GM15510 (cell line): ENCODE results near the gene CPEB4.

Experiments used
- POLR2A ChIP-seq: IDR thresholded peaks from 3 replicates; pipeline ENCODE4 v1.6.1; 2011; ENCODE audit warnings: borderline replicate concordance; ENCODE audit not compliant: insufficient read length; ENCODE audit errors: extremely low read depth

The CPEB4 gene

DNA sequence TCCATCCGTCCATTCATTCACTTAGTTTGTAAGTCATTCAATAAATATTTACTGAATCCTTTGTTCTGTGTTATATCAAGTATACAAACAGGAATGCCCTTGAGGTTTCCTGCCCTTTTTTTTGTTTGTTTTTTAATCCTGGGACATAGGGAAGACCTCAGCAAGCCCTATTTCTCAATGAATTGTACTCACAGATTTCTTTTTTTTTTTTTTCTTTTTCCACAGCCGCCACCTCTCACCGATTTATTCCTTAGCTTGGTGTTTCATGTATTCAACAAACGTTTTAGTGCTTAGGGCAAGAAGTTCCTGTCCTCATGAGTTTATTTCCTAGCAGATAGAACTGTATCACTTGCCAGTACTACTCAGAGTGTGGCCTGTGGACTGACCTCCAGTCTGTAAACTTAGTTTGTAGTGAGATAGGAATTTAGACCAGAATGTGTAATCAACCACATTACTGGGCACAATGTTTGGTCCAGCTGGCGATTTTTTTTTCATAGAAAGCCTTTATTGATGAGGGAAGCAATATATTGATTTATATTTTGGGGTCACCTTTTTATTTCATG is 65.5 kb downstream of the CPEB4 start:
- TF ChIP-seq POLR2A: no peak

DNA sequence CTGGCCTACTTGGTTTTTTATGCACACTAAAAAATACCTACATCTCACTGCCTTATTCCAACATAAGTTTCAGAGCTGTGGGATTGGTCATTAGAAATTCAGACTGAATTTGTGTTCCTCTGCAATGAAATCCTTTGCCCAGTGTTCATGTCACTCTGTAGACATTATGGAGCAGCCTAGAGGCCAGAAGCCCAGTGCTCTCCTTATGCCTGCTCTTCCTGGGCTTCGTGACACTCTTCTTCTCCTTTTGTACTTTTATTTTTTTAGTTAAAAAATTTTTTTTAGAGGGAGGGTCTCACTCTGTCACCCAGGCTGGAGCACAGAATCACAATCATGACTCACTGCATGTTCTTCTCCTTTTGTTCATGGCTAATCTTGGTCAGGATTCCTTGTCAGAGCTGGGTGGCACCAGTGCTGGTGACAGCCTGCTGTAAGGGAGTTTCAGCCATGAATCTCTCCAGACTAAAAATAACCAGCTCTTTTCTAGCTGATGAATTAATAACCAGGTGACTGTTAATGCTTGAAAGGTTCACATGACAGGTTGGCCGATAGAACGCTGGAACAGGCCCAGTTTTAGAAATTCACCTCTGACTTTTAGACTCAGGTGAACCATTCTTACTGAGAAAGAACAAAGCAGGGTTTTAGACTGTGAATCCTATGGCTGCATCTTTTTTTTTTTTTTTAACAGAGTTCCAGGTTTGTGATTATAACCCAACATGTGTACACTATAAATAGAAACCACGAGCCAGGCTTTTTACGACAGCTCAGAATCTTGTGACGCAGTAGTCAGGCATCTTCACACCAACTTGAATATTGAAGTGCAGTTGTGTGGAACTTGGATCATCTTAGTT is 66.7 kb downstream of the CPEB4 start:
- no peak for TF ChIP-seq POLR2A

DNA sequence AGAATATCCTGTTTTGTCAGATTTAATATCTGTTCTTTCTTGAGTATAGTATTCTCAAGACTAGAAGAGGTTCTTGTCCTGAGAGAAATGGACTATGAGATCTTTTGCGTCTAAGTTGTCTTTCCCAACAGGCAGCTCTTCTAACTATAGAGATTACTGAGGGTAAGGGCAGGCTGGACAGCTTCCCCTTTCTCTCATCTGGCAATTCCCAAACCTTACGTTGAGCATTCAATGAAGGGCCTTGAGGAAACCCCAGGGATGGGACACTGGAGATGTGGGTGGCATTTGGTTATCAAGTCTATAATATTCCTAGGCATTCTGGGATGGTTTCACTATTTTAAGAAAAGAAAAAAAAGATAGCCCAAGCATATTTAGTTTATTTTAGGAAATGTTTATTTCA is 72.8 kb downstream of the CPEB4 start:
- no peak for TF ChIP-seq POLR2A

DNA sequence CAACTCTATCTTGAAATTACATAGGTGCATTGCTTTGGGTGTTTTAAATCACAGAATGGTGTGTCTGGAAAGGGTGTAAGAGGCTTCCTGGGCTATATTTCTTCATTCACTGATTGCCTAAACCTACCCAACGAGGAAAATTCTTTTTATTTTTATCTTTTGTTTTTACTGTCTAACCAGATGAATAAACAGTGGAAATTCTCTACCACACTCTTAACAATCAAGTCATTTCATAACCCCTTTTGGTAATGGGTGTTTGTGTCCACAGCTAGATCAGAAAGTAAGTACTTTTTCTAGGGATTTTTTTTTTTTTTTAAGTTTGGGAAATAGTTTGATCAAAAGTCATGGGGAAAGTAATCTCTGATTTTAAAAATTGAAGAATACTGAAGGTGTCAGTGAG is 73.3 kb downstream of the CPEB4 start:
- TF ChIP-seq POLR2A: no peak

DNA sequence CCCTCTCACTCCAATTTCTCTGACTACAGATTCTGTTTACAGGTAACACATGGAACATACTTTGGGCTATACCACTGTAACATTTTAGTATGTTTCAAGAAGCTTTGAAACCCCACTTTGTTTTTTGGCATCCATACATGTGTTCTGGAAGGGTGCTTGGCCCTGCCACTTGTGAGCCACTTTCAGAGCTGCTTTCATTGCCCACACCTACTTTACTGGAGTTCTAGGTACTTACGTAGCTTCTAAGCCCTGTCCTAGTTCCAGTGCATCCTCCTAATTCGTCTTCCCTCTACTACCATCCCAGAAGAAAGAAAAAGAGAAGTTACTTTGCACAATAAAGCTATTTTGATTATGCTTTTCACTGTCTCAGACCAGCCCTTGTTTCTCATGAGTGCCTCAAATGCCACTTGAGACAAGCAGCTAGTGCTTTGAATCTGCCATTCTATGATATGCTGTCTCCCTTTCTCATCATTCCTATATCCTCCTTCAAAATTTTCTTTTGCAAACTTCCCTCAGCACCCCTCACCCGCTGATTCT is 74.4 kb downstream of the CPEB4 start:
- TF ChIP-seq POLR2A: no peak

DNA sequence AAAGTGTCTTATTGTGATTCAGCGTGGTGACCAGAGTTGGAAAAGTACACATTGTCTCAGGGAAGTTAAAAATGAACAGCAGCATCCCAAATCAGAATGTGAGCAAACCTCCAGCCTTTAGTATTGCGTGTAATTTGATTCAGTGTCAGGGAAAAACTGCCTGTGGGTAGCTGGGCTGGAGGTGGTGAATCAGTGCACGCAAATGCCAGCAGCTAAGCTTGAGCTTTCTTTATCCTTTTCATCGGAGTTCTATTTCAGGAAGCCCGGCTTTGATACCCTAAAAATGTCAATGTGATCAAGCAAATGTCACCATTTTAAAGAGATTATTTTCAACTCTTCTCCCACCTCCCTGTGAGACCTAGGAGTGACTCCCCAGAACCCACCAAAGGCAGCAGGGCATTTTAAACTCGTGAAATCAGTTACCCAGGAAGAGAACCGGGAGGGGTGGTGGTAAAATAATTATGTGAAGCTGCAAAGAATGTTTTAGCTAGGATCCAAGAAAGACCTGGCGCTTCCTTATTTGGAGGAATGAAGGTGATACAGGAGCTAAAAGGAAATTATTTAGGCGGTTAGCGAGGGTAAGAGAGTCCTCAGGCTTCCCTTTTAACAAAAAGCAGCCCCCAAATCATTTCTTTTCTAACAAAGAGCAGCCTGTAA is 75.2 kb downstream of the CPEB4 start:
- TF ChIP-seq POLR2A: no peak

DNA sequence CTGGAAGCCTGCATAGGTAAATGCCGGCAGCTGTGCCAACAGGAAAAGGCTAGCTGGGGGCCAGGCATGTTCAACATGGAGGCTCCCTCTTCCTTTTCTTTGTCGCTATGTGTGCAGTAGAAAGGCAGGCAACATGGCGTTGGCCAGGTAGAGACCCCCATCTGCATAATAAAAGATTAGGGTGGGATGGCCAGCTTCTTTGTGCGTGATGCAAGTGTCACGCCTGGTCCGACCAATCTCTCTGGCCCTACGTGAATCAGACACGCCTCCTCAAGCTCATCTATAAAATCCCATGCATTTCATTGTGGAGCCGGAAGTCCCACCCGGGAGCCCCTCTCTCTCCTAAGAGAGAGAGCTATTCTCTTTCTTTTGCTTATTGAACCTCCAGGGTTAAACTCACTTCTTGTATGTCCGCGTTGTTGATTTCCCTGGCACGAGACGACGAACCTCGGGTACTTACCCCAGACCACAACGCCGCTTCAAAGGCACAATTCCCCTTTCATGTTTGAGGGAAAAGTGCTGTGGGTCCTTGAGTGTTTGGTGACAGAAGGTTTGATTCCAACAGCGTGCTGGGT is 75.8 kb downstream of the CPEB4 start:
- TF ChIP-seq POLR2A: no peak

DNA sequence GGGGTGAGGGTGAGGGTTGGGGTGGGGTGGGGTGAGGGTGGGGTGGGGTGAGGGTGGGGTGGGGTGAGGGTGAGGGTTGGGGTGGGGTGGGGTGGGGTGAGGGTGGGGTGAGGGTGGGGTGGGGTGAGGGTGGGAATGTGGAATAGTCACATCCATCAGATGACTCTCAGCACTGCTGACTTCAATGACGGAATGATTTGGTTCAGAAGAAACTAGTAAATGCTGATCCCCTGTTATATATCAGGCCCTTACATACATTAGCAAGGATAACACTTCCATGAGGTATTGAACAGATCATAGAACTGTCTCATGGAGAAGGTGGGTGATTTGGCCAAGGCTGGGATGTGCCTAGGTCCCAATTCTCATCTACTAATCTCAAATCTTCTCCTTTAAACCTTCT is 76.4 kb downstream of the CPEB4 start:
- TF ChIP-seq POLR2A: no peak

DNA sequence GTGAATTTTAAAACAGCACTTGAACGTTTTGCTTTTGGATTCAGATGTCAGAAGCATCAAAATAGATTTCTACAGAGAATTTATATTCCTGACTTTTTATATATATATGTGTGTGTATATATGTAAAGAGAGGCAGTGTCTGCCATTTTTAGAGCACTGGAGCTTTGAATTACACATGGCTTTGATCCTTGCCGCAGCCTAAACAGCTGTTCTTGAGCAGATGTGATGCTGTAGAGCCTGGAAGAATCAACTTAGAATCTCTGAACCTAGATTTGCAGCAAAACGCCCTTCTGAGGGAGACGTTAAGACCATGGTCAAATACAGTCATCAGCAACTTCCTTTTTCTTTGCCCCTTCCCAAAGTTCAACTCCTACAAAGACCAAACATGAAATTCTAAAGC is 79.1 kb downstream of the CPEB4 start:
- TF ChIP-seq POLR2A: no peak

DNA sequence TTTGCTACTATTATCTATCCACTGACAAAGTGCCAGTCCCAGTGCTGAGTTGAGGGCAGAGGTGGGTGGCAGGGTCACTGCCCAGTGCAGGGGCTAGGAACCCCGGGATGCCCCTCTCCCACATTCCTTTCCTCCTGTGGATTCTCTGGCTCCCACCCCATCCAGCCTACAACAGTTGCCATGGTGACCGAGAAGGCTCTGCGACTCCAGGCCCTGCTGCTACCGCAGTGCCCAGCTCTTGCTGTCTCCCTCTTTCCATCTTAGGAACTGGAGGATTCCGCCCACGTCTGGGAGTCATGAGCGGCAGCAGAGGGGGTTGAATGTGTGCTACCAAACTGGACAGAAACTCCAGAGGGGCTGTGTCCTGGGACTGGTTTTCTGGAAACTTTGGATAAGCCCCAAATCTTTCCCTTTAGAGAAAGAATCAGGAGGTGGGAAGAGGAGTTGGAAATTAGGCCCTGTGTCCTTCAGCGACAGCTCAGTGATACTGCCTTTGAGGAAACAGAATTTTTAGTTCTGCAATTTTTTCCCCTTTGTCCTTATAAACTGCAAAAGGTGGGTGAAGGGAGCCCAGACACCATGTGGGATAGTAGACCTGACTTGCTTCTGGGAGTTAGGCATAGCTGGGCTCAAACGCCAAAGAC is 80.1 kb downstream of the CPEB4 start:
- no peak for TF ChIP-seq POLR2A

DNA sequence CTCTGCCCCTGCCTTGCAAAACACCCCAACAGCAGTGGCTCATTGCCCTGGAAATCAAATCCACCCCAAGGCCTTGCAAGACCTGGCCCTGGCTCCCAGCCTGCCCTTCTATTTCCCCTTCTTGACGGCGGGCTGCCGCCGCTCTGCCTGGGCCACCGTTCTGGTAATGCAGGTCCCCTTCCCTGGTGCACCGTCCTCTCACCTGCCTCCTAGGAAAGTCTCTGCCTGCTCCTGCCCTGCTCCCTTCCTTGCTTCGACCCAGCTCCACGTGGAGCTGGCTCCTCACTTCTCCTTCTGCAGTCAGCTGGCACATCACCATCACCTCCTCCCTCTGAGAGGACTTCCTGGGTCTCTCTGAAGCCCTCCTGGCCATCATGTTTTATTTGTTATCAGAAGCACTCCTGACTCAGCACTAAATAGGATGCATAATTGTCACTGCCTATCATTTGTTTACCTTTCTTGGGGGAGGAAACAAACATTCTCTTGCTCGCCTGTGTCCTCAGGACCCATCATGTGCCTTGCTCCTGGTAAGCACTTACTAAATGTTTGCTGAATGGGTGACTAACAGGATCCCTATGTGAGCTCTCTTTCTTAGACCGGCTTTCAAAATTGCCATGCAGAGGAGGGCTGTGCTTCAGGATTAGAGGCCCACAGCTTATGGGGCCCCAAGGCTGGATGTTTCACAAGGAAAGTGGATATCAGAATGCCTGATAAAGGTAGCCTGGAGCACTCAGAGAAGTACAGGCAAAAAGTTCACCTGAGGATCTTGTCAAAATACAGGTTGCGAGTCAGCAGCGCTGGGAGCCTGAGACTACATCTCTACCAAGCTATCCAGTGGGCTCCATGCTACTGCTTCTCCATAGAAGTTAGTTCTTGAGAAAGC is 81.3 kb downstream of the CPEB4 start:
- no peak for TF ChIP-seq POLR2A

DNA sequence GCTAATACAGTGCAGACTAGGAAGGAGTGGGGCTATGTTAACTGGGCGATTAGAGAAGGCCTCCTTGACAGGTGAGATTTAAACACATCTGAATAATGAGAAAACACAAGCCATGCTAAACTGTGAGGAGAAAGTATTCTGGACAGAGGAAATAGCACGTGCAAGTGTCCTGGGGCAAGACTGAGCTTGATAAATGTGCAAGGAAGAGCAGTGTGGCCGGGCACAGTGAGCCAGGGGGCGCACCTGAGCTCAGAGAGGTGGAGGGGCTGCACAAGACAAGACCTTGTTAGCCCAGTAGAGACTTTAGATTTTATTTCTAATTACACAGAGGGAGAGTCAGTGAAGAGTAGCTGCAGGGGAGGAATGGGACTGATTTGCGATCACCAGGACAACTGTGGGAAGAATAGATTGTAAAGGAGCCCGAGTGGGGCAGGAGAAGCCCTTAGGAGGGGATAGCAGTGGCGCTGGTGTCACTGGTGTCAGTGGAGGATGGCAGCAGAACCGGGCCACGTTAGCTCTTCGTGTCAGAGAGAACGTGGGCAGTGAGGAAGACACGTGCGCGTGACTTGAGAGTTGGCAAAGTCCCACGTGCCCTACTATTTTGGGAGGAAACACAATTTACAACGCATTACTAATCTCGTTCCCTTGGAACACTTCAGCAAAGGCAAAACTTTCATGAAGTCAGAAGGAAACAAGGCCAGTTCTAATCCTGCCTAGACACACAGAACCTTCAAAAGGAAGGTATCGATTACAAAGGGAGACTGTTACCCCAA is 82.9 kb downstream of the CPEB4 start:
- TF ChIP-seq POLR2A: no peak

DNA sequence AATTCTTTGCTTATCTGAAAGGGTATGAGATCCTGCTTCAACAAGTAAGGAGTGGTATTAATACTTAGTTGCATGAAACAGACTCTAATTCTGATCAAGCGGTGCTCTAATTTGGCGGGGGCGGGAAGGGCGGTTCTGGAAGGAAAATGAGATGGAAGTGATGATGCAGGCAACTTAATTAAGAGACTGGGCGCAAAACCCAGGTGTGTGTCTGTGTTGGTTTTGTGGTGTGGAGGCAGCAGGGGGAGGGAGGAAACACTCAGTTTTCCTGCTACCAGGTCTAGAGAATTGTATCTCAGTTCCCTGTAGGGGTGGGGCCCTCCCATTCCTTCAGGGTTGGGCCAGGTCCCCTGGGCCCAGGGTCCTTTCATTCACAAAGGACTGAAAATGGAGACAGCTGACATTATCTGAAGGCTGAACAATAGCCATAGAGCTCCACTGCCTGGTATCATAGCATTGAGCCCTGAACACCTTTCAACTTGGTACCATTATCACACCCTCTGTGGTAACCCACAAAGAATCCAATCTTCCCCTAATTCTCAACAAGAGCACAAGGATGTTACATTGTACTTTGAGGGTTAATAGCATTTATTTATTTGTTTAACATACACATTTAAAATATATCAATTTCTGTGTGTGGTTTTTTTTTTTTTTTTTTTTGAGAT is 83.7 kb downstream of the CPEB4 start:
- no peak for TF ChIP-seq POLR2A

DNA sequence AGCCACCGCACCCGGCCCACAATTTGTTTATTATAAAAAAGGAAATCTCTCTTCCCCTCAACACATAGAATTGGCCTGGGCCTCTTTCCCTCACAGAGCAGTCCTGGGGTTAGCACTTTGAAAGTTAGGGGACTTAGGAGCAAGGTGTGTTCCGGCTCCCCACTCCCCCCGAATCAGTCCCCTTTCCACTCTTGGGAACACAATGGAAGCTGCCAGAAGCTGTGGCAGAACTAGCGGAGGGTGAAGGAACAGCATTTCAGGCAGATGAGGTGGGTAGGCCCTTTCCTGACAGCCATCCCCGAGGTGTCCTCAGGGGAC is 84.4 kb downstream of the CPEB4 start:
- TF ChIP-seq POLR2A: no peak
